ENCODE measurements around the gene MIPOL1. TPM values are rescaled to one million over a fixed set of nuclear protein-coding genes. Genes with fewer than 3 reads are reported as not detected.
"Not testable (repeated sequence)": the region's sequence is repeated elsewhere in the genome, so short reads cannot be mapped to it uniquely, and the experiment has no call there.

The MIPOL1 gene
- total RNA-seq, 2 donors from 2014 or later = 8.6 to 27.0 TPM

DNA sequence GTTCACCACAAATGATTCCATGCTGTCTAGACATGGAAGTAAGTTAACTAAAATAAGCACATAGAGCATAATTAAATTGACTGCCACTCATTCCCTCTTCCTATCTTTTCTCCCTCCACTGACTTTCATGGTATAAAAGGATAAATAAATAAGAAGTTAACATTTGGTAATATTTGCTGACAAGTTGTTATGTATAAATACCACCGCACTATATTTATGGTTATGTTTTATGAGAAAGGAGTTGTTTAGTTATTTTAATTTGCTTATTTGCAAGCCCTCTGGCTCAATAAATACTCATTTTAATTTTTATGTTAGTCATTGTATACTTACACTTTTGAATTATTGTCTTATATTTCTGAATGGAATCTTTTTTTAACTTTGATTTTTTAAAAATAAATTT, 113.5 kb downstream of the MIPOL1 start:
- Histone ChIP-seq H3K4me3 (no peak overlapping the region), H3K9me3 (no peaks in the 10 kb centered on the region), H3K27ac (no peak overlapping the region), H3K27me3 (peaks cover 0 to 3% of the 10 kb centered on the region in 2 donors), H3K36me3 (replicated peaks in 1 of 2; ENCODE audit: insufficient read depth in 1 of 2, low read depth in 2 of 2) (no peaks in the 10 kb centered on the region), H3K4me1 (no peaks in the 10 kb centered on the region)
- intact Hi-C loops (cut with DNase I) = no loop called here
- no peak for ATAC-seq
- TF ChIP-seq CTCF (IDR thresholded peaks at IDR 0.05) (no peak), POLR2A (IDR thresholded peaks at IDR 0.05) (no peak)
- WGBS, 2 donors = 96 to 97% methylated on average over 1 of the region's 1 CpG
- no peak for DNase-seq

DNA sequence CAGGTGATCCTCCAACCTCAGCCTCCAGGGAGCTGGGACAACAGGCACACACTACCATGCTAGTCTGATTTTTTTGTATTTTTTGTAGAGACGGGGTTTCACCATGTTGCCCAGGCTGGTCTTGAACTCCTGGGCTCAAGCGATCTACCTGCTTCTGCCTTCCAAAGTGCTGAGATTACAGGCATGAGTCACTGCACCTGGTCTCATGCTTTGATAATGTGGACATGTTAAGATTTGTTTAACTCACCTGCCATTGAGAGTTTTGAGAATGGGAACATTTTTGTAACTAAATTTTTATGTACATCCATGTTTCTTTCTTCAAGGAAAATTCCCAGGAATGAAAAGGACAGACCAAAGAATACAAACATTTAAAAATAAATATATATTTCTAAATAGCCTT, 121.2 kb downstream of the MIPOL1 start:
- Histone ChIP-seq H3K4me3 (no peak overlapping the region), H3K36me3 (replicated peaks in 1 of 2; ENCODE audit: insufficient read depth in 1 of 2, low read depth in 2 of 2) (no peaks in the 10 kb centered on the region), H3K9me3 (no peaks in the 10 kb centered on the region), H3K4me1 (no peaks in the 10 kb centered on the region), H3K27me3 (no peaks in the 10 kb centered on the region), H3K27ac (no peak overlapping the region)
- TF ChIP-seq CTCF (IDR thresholded peaks at IDR 0.05) (no peak), POLR2A (IDR thresholded peaks at IDR 0.05) (no peak)
- DNase-seq = no peak
- WGBS, 2 donors = 94% methylated on average over 2 of the region's 2 CpGs
- ATAC-seq = no peak
- intact Hi-C loops (cut with DNase I) = no loop called here

GRCh38 chr14:37320106-37320505, 122.4 kb downstream of the MIPOL1 start:
- 88 to 95% methylated on average over 2 of the region's 2 CpGs for WGBS, 2 donors

GRCh38 chr14:37325332-37325731, 127.6 kb downstream of the MIPOL1 start:
- no peak overlapping the region for H3K4me3 ChIP-seq
- no peaks in the 10 kb centered on the region for H3K27me3 ChIP-seq
- intact Hi-C loops (cut with DNase I) = no loop called here
- H3K27ac ChIP-seq = no peak overlapping the region
- no peaks in the 10 kb centered on the region for H3K36me3 ChIP-seq (replicated peaks in 1 of 2; ENCODE audit: insufficient read depth in 1 of 2, low read depth in 2 of 2)
- no peaks in the 10 kb centered on the region for H3K9me3 ChIP-seq
- DNase-seq (no peak), ATAC-seq (no peak)
- TF ChIP-seq POLR2A (IDR thresholded peaks at IDR 0.05) = no peak
- no peak for TF ChIP-seq CTCF (IDR thresholded peaks at IDR 0.05)
- peaks cover 15% of the 10 kb centered on the region for H3K4me1 ChIP-seq

More at GRCh38 chr14:37320106-37320505, 122.4 kb downstream of the MIPOL1 start:
- no peak for ATAC-seq
- Histone ChIP-seq H3K36me3 (replicated peaks in 1 of 2; ENCODE audit: insufficient read depth in 1 of 2, low read depth in 2 of 2) (no peaks in the 10 kb centered on the region), H3K4me3 (no peak overlapping the region), H3K27ac (no peak overlapping the region), H3K27me3 (no peaks in the 10 kb centered on the region), H3K4me1 (no peaks in the 10 kb centered on the region), H3K9me3 (no peaks in the 10 kb centered on the region)
- intact Hi-C loops (cut with DNase I) = no loop called here
- no peak for TF ChIP-seq CTCF (IDR thresholded peaks at IDR 0.05)
- no peak for TF ChIP-seq POLR2A (IDR thresholded peaks at IDR 0.05)
- DNase-seq = no peak

GRCh38 chr14:37326434-37326833, 128.7 kb downstream of the MIPOL1 start:
- Histone ChIP-seq H3K27ac (no peak overlapping the region), H3K36me3 (replicated peaks in 1 of 2; ENCODE audit: insufficient read depth in 1 of 2, low read depth in 2 of 2) (no peaks in the 10 kb centered on the region), H3K9me3 (no peaks in the 10 kb centered on the region), H3K4me1 (peaks cover 15% of the 10 kb centered on the region), H3K4me3 (no peak overlapping the region), H3K27me3 (no peaks in the 10 kb centered on the region)
- DNase-seq (no peak), ATAC-seq (no peak)
- no peak for TF ChIP-seq POLR2A (IDR thresholded peaks at IDR 0.05)
- TF ChIP-seq CTCF (IDR thresholded peaks at IDR 0.05) = no peak
- intact Hi-C loops (cut with DNase I) = no loop called here
- 89 to 100% methylated on average over 1 of the region's 1 CpG for WGBS, 2 donors

DNA sequence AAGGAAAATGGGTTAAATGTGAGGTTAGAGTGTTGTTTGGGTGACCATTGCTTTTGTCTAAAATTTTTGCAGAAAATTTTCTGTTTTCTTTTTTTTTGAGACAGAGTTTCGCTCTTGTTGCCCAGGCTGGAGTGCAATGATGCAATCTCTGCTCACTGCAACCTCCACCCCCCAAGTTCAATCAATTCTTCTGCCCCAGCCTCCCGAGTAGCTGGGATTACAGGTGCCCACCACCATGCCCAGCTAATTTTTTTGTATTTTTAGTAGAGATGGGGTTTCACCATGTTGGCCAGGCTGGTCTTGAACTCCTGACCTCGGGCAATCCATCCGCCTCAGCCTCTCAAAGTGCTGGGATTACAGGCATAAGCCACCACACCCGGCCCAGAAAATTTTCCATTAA, 130.2 kb downstream of the MIPOL1 start:
- DNase-seq; intact Hi-C loops (cut with DNase I); H3K4me3 ChIP-seq; ATAC-seq; H3K9me3 ChIP-seq; H3K27ac ChIP-seq; H3K27me3 ChIP-seq; H3K36me3 ChIP-seq (replicated peaks in 1 of 2; ENCODE audit: insufficient read depth in 1 of 2, low read depth in 2 of 2): not testable (repeated sequence)
- H3K4me1 ChIP-seq = peaks cover 15% of the 10 kb centered on the region
- 92 to 95% methylated on average over 5 of the region's 5 CpGs for WGBS, 2 donors
